ENCODE data around the gene BSDC1. TPM values are rescaled to one million over a fixed set of nuclear protein-coding genes. Genes with fewer than 3 reads are reported as not detected.
A peak's percentile ranks its signal among the peaks of the same experiment; 100 is the strongest.

BSDC1 gene
- polyA plus RNA-seq, 1 of the 3 experiments (the other 2 are of a cell fraction), result 51.0 TPM

- ChIA-PET CTCF (interaction anchor here (0.5 to 3.4 kb wide), 5 partner anchors 14 to 134 kb away, joined by 3 to 24 read pairs (median 4); partner anchors contain the start of gene MARCKSL1), POLR2A (interaction anchor here (1.0 to 3.5 kb wide), 3 partner anchors 13 to 44 kb away, joined by 5 to 24 read pairs (median 5); partner anchors contain the start of gene MARCKSL1)
- Histone ChIP-seq H3K9me2 (no peaks in the 10 kb centered on the region), H3K4me1 (ENCODE audit: control insufficient read depth in 1 of 2, insufficient read depth in 2 of 2, low read depth in 1 of 2, low read length in 1 of 2) (peaks cover 4 to 9% of the 10 kb centered on the region in 2 experiments; a peak in 2 of 4 replicates), H3K4me2 (peak overlapping the region; percentile 96; the same call in 1 of the 2 replicates), H3K4me3 (ENCODE audit: low read depth in 2 of 2, low read length in 1 of 2) (peak overlapping the region; percentile 62 to 84), H3K27ac (ENCODE audit: low read depth in 2 of 2, low read length in 1 of 2) (peak overlapping the region; percentile 79 to 90), H3K79me2 (ENCODE audit: insufficient read depth) (peaks cover 8% of the 10 kb centered on the region; the same call in 1 of the 2 replicates), H4K20me1 (ENCODE audit: insufficient read depth) (no peaks in the 10 kb centered on the region), H3K9ac (peak overlapping the region; percentile 87; the same call in 1 of the 2 replicates), H2AFZ (ENCODE audit: low read depth) (no peak overlapping the region), H3K9me3 (no peaks in the 10 kb centered on the region), H3K36me3 (replicated peaks in 1 of 2; ENCODE audit: control insufficient read depth in 1 of 2, insufficient read depth in 2 of 2, low read length in 1 of 2) (no peaks in the 10 kb centered on the region), H3K27me3 (ENCODE audit: insufficient read depth) (no peaks in the 10 kb centered on the region), H3F3A (replicated peaks; ENCODE audit: insufficient read depth) (no peaks in the 10 kb centered on the region)
- peak; percentile 95 for DNase-seq
- WGBS (ENCODE audit: low lambda C conversion rate), result 37% methylated on average over 15 of the region's 28 CpGs
- TF ChIP-seq JUND (IDR thresholded peaks at IDR 0.05), result no peak
- no peak for TF ChIP-seq EZH2phosphoT487 (IDR thresholded peaks at IDR 0.05; ENCODE audit: borderline replicate concordance, low read depth)
- no peak for TF ChIP-seq TAF1 (IDR thresholded peaks at IDR 0.05; ENCODE audit: borderline replicate concordance, low read depth, low read length)
- TF ChIP-seq POLR2AphosphoS5 (IDR thresholded peaks at IDR 0.05; ENCODE audit: low read depth, low read length), result no peak
- TF ChIP-seq SIN3A (IDR thresholded peaks at IDR 0.05; ENCODE audit: borderline replicate concordance, low read depth, low read length), result no peak
- TF ChIP-seq NFIC (IDR thresholded peaks at IDR 0.05; ENCODE audit: borderline replicate concordance), result no peak
- TF ChIP-seq YY1 (IDR thresholded peaks at IDR 0.05; ENCODE audit: low read depth), result no peak
- TF ChIP-seq GATA2 (CRISPR knock-in tag; IDR thresholded peaks at IDR 0.05), result no peak
- TF ChIP-seq CTCF (IDR thresholded peaks at IDR 0.05), result peak; percentile 68
- no peak for TF ChIP-seq MEF2A (IDR thresholded peaks at IDR 0.05; ENCODE audit: borderline replicate concordance, low read depth)
- no peak for TF ChIP-seq RXRA (IDR thresholded peaks at IDR 0.05; ENCODE audit: borderline replicate concordance, low read depth)
- no peak for TF ChIP-seq FOXJ3 (CRISPR knock-in tag; IDR thresholded peaks at IDR 0.05)
- TF ChIP-seq MXI1 (IDR thresholded peaks at IDR 0.05; ENCODE audit: low read depth, low read length), result no peak
- TF ChIP-seq IRF3 (IDR thresholded peaks at IDR 0.05; ENCODE audit: low read depth, low read length), result no peak
- peak; percentile 100 for TF ChIP-seq MAX (IDR thresholded peaks at IDR 0.05; ENCODE audit: low read depth)
- TF ChIP-seq CHD2 (IDR thresholded peaks at IDR 0.05; ENCODE audit: low read length, partially characterized antibody), result peak; percentile 85
- TF ChIP-seq TEAD4 (IDR thresholded peaks at IDR 0.05; ENCODE audit: borderline replicate concordance, insufficient read depth), result no peak
- no peak for TF ChIP-seq RFX5 (IDR thresholded peaks at IDR 0.05; ENCODE audit: low read length)
Observed at GRCh38 chr1:32350785-32351398, 43.3 kb downstream of the BSDC1 start.

Data from SK-N-SH (cell line).